HS-27A (cell line): ENCODE results near the gene ABCA2.
"Not testable (repeated sequence)": the region's sequence is repeated elsewhere in the genome, so short reads cannot be mapped to it uniquely, and the experiment has no call there.

ENCODE experiments used
- DNase-seq: peaks from one replicate; pipeline ENCODE4 v3.0.0-alpha.2; 2012; ENCODE audit warnings: low read depth, missing footprints

ABCA2 gene

GRCh38 chr9:137064027-137064879 lies 36.2 kb upstream of the ABCA2 start:
- DNase-seq = no peak

- DNase-seq = no peak
Measured at GRCh38 chr9:137063311-137064026, 35.4 kb upstream of the ABCA2 start.

GRCh38 chr9:137062798-137063197 lies 34.8 kb upstream of the ABCA2 start:
- DNase-seq = not testable (repeated sequence)

- DNase-seq = no peak
Measured at GRCh38 chr9:137062384-137062783, 34.3 kb upstream of the ABCA2 start.

GRCh38 chr9:137058521-137059234 lies 30.6 kb upstream of the ABCA2 start:
- DNase-seq = no peak

- no peak for DNase-seq
Measured at GRCh38 chr9:137057545-137057944, 29.5 kb upstream of the ABCA2 start.

GRCh38 chr9:137056739-137057415 lies 28.8 kb upstream of the ABCA2 start:
- DNase-seq = no peak

- no peak for DNase-seq
Measured at GRCh38 chr9:137055385-137056364, 27.6 kb upstream of the ABCA2 start.

- DNase-seq = no peak
Measured at GRCh38 chr9:137054932-137055384, 26.9 kb upstream of the ABCA2 start.

- DNase-seq = no peak
Measured at GRCh38 chr9:137053944-137054931, 26.2 kb upstream of the ABCA2 start, which contains the start of gene ENTPD2. TSS of gene ENTPD2 (minus strand) at chr9:137054061. CDS start at chr9:137053997, 64 bp downstream.

- no peak for DNase-seq
Measured at GRCh38 chr9:137052998-137053943, 25.2 kb upstream of the ABCA2 start.

GRCh38 chr9:137052293-137052692 lies 24.3 kb upstream of the ABCA2 start:
- no peak for DNase-seq

GRCh38 chr9:137051145-137051724 lies 23.2 kb upstream of the ABCA2 start:
- DNase-seq = no peak

GRCh38 chr9:137050570-137050969 lies 22.5 kb upstream of the ABCA2 start:
- no peak for DNase-seq

- DNase-seq = no peak
Measured at GRCh38 chr9:137049544-137050449, 21.8 kb upstream of the ABCA2 start.

- DNase-seq = no peak
Measured at GRCh38 chr9:137048655-137049543, 20.9 kb upstream of the ABCA2 start.
